Measurements from ENCODE around the gene PKD1.

PKD1 gene

GRCh38 chr16:2046893-2047329 is 88.8 kb downstream of the PKD1 start:
- no peak for DNase-seq (ENCODE audit: low spot score)

GRCh38 chr16:2045965-2046892 is 89.5 kb downstream of the PKD1 start:
- no peak for DNase-seq (ENCODE audit: low spot score)

- no peak for DNase-seq (ENCODE audit: low spot score)
Measured at GRCh38 chr16:2044541-2044940, 91.2 kb downstream of the PKD1 start.

- no peak for DNase-seq (ENCODE audit: low spot score)
Measured at GRCh38 chr16:2043667-2044451, 91.8 kb downstream of the PKD1 start.

GRCh38 chr16:2042986-2043666 is 92.6 kb downstream of the PKD1 start:
- no peak for DNase-seq (ENCODE audit: low spot score)

GRCh38 chr16:2042171-2042985 is 93.3 kb downstream of the PKD1 start:
- DNase-seq (ENCODE audit: low spot score): no peak

- DNase-seq (ENCODE audit: low spot score): no peak
Measured at GRCh38 chr16:2040787-2041522, 94.7 kb downstream of the PKD1 start.

GRCh38 chr16:2040041-2040786 is 95.5 kb downstream of the PKD1 start:
- no peak for DNase-seq (ENCODE audit: low spot score)

GRCh38 chr16:2039274-2040031 is 96.2 kb downstream of the PKD1 start:
- DNase-seq (ENCODE audit: low spot score): no peak

All from germinal center (tissue), 1 donor.